ENCODE measurements around the gene IL27RA.

- TF ChIP-seq CTCF (IDR thresholded peaks at IDR 0.05), result no peak
- TF ChIP-seq POLR2A (IDR thresholded peaks at IDR 0.05), result no peak
Measured at GRCh38 chr19:14051980-14052379, 20.4 kb downstream of the IL27RA start.
